OCI-LY1 (cell line): ENCODE data around the gene ANLN.

ENCODE experiments used
- CTCF ChIP-seq: fragments of 200-600 bp; sonication (generic), shearing (Covaris generic); IDR thresholded peaks from 2 replicates; pipeline ENCODE4 v1.5.1; 2017; ENCODE audit warnings: mild to moderate bottlenecking, antibody characterized with exemption, low read length, moderate library complexity, mixed read lengths
- EZH2 ChIP-seq: fragments of 200-600 bp; sonication (generic), shearing (Covaris generic); IDR thresholded peaks from 2 replicates; pipeline ENCODE4 v1.8.0; 2017; ENCODE audit warnings: borderline replicate concordance, mixed run types, mild to moderate bottlenecking, antibody characterized with exemption, low read length, moderate library complexity, mixed read lengths

DNA sequence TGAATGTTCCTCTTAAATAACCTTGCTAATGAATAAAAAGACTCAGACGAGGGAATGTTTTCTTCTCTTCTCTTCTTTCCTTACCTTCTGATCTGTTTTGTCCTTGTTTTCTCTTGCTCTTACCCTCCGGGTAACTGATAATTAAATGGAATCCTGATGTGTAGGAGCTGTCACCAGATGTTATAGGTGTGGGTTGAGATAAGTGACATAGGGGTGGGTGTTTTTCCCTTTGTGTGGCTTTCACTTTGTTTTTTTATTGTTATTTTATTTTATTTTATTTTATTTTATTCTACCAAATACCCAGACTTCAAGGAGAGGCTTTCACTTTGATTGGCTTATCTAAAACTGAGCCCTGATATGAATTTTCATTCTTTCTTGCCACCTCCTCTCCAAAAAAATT, 25.5 kb downstream of the ANLN start:
- TF ChIP-seq CTCF: no peak
- no peak for TF ChIP-seq EZH2
